Erythroblast (primary cell): ENCODE results near the gene P2RX3.

ENCODE experiments used
- GATA1 ChIP-seq: IDR thresholded peaks from 2 replicates; pipeline ENCODE4 v1.6.1; 2011; ENCODE audit warnings: low read depth, mild to moderate bottlenecking, control low read depth, low read length, moderate library complexity
- POLR2A ChIP-seq: IDR thresholded peaks from 2 replicates; pipeline ENCODE4 v1.6.1; 2011; ENCODE audit warnings: mild to moderate bottlenecking, low read length

- TF ChIP-seq POLR2A: no peak
- no peak for TF ChIP-seq GATA1
Measured at GRCh38 chr11:57318178-57318577, 20.0 kb upstream of the P2RX3 start.
